Germinal center (tissue), 1 donor: ENCODE results near the gene TEX44.

Experiments used
- DNase-seq: peaks from one replicate; pipeline ENCODE4 v3.0.0; 2012; ENCODE audit warnings: mixed read lengths, low spot score

Gene TEX44

GRCh38 chr2:231604685-231605606, 12.3 kb downstream of the TEX44 start:
- peak; percentile 98 for DNase-seq

- no peak for DNase-seq
These were observed 13.0 kb downstream of the TEX44 start for GRCh38 chr2:231605607-231606091.

- no peak for DNase-seq
These were observed 14.3 kb downstream of the TEX44 start for GRCh38 chr2:231606941-231607340.

- DNase-seq = no peak
These were observed 18.8 kb downstream of the TEX44 start for GRCh38 chr2:231611273-231612108.

- no peak for DNase-seq
These were observed 19.4 kb downstream of the TEX44 start for GRCh38 chr2:231612109-231612455.

- DNase-seq = peak; percentile 94
These were observed 20.0 kb downstream of the TEX44 start for GRCh38 chr2:231612456-231613330.

- DNase-seq = no peak
These were observed 20.6 kb downstream of the TEX44 start for GRCh38 chr2:231613331-231613662.

GRCh38 chr2:231613663-231614558, 21.2 kb downstream of the TEX44 start:
- peak; percentile 90 for DNase-seq

- DNase-seq = peak; percentile 52
These were observed 21.9 kb downstream of the TEX44 start for GRCh38 chr2:231614559-231615057.

GRCh38 chr2:231615058-231615671, 22.5 kb downstream of the TEX44 start:
- peak; percentile 31 for DNase-seq

- no peak for DNase-seq
These were observed 23.6 kb downstream of the TEX44 start for GRCh38 chr2:231616296-231616695.

GRCh38 chr2:231617059-231617926, 24.6 kb downstream of the TEX44 start:
- DNase-seq = no peak

- no peak for DNase-seq
These were observed 28.6 kb downstream of the TEX44 start for GRCh38 chr2:231621051-231621879.

GRCh38 chr2:231622963-231623362, 30.3 kb downstream of the TEX44 start:
- DNase-seq = no peak

GRCh38 chr2:231626449-231626848, 33.8 kb downstream of the TEX44 start:
- DNase-seq = no peak

GRCh38 chr2:231627384-231628120, 34.9 kb downstream of the TEX44 start:
- no peak for DNase-seq

- DNase-seq = no peak
These were observed 40.0 kb downstream of the TEX44 start for GRCh38 chr2:231632559-231633142.
